Ammon's horn (tissue), 1 donor: ENCODE measurements around the gene UBAC1.

Experiments used
- DNase-seq: peaks from one replicate; pipeline ENCODE4 v3.0.0-alpha.2; 2016; ENCODE audit warnings: low spot score

The UBAC1 gene

DNA sequence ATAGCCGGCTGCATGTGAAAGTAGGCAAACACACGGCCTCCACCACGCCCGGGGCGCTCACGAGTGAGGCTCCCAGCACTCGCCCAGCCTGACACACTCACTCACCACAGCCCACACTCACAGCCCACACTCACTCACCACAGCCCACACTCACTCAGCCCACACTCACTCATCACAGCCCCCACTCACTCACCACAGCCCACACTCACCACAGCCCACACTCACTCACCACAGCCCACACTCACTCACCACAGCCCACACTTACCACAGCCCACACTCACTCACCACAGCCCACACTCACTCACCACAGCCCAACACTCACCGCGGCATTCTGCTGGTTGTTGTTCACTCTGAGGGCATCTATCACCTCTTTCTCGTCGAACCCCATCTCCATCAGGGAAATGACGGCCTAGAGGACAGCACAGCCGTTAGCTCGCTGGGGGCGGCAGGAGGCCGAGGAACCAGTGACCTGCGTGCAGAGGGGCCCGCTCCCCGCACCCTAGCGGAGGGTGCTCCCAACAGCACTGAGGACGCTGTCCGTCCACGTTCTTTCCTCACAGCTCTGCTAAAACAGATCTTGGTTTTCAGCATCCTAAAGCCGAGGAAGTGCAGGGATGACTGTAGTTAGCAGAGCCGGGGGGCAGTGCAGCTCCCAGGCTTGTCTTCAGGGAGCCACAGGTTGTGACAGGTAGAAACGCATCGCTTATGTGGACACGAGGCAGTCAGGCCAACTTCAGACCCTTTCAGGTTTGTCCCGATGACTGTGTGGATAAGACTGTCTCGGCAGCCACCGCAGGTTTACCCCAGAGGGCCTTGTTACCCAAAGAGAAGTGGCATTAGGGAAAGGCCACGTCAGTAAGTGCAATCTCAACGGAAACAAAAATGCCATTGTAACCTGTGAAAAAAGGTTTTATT is 21.6 kb downstream of the UBAC1 start:
- no peak for DNase-seq

DNA sequence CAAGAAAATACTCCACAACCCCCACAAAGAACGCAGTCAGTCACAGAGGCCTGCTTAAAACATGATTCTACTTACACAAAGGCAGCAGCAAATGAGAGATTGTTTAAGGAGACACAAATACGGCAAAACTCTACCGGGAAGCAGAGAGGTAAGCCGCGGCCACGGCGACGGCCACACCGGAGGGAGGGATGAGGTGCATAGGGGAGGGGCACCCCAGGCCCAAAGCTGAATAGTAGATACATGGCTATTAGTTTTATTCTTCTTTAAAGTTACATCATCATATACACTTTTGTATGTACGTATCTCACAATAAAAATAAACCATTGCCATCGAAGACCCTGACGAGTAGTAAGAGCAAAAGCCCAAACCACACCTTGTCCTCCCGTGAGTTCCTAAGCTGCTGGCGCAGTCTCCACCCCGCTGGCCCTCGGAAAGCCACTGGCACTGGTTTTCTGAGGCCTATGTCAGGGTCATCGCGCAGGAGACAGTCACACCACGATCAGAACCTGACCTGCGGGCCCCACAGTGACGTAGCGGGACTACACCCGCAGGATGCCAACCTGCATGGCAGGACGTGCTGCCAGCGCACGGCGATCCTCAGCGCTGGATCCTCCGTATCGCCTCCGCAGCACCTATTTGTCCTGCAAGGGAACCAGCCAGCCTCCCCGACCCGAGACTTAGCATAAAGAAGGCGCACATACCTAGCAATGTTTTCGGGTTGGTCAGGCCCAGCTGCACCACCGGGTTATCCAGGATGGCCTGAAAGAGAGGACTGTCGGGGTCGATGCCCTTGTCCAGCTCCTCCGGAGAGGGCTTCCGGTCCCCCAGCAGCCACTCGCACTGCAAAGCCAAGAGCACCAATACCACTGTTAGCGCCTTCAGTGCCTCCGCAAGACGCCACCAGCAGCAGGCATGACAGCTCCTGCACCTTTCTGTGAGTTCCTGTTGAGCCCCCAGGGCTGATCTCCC is 23.4 kb downstream of the UBAC1 start:
- DNase-seq: no peak

DNA sequence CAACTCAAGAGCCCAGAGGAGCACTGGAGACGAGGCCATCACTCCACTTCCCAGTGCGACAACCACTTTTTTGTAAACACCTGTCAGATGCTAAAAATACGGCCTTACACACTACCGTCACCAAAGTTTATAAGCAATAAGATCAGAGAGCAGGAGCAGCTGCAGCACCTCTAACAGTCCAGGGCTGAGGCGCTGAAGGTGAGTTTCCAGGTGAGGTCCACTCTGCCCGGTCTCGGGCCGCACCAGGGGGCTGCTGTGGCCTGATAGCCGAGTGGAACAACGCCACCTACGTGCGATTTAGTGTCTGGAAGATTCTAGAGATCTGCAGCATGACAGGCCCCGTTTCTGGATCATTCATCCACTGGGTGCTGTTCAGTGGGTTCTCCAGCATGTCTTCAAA is 28.1 kb downstream of the UBAC1 start:
- DNase-seq: no peak

DNA sequence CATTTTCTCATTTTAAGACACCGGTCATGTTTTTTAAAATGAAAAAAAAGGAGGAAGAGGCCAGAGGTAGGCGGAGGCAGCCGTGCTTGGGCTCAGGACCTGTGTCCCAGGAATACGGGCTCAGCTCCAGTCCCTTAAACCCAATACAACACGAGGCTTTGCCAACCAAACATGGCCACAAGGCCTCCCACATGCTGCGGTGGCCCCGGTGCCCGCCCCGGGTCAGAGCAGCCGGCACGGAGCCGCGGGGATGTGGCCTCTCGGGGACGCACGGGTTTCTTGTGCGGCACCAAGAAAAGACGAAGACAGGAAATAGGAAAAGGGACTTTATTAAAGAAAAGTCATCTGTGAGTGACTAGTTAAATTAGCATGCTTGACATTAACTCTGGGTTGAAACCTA is 28.5 kb downstream of the UBAC1 start:
- DNase-seq: no peak

DNA sequence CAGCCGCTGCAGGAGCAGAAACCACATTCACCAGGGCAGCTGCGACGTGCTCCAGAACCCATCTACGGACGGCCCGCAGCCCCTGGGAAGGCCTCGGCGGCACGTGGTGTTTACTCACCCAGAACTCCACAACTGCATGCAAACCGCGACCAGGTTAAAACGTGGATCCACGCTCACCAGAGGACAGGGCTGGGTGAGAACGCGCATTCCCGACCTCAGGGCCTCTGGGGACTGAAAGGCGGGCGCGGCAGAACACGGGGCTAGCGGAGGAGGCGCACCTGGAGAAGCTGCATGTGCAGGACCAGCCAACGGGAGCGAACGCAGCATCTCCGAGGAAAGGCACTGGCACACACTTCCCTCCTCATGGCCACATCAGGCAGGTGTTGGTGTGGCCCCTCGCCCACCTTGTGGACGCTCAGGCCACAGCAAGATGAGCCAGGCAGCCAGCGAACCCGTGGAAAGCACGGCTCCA is 29.8 kb downstream of the UBAC1 start:
- DNase-seq: no peak

DNA sequence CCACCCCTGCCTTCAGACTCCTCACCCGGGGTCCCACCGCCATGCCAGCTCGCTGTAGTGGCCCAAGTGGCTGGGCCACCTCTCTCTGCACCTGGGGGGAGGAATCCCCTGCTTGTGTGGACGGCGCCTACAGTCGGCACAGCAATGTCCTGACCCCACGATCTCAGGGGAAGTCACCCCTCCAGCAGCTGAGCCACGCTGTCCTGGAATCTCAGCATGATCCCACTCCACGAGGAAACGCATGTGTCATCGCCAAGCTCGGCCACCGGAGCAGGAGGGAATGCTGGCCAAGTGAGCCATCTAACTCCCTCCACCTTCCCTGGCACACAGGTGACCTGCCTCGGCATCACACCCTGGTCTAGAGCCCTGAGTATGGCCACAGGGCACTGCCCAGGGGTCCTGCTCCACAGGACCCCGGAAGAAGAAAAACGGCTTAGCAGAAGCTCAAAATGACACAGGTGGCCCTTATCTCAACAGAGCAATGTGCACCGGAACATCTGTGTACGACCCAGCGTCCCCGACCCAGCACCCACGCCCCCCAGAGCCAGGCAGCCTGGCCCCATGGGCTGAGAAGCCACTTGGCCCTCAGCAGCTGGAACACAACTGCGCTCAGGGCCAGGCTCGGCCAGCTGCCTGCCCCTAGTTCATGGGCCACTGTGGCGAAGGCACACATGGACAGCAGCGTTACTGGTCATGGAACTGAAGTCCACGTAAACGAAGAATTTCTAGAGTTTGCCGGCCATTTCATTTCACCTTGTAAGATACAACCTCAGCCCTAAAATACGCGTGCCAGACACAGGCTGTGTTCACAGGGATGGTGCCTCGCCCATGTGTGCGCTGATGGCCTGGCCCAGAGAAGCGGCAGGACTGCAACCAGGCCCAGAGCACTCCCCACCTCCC is 30.5 kb downstream of the UBAC1 start:
- DNase-seq: no peak

DNA sequence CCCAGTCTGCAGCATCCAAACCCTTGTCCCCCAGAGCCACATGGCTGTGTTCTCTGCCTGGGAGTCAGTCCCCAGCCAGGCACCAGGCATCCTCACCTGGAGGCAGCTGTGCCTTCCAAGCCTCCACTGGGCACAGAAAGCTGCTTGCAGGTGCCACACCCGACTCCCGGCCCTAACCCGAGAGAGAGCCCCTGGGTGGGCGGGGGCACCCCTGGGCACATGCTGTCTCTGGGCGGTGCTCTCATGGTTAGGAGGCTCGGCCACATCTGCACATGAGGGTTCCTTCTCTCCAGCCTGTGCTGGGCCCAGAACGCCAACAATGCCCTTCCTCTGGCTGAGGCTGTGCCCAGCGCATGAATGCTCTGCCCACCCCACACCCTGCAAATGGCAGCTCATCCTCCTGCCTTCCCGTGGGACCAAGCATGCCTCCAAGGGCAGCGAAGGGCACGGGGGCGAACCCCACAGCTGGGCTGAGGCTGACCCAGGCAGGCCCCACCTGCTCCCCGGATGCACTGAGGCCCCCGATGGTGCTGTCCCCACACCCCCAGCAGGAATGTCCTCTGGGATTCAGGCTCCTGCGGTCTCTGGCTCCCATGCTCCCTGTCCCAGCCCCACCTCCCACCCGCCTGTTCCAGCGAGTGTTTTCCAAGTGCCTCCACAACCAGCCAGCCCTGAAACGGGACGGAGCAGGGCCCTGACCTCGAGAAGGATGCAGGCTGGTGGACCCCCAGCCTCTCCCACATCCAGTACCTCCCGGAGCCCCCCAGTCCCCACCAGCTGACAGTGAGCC is 31.3 kb downstream of the UBAC1 start:
- no peak for DNase-seq

DNA sequence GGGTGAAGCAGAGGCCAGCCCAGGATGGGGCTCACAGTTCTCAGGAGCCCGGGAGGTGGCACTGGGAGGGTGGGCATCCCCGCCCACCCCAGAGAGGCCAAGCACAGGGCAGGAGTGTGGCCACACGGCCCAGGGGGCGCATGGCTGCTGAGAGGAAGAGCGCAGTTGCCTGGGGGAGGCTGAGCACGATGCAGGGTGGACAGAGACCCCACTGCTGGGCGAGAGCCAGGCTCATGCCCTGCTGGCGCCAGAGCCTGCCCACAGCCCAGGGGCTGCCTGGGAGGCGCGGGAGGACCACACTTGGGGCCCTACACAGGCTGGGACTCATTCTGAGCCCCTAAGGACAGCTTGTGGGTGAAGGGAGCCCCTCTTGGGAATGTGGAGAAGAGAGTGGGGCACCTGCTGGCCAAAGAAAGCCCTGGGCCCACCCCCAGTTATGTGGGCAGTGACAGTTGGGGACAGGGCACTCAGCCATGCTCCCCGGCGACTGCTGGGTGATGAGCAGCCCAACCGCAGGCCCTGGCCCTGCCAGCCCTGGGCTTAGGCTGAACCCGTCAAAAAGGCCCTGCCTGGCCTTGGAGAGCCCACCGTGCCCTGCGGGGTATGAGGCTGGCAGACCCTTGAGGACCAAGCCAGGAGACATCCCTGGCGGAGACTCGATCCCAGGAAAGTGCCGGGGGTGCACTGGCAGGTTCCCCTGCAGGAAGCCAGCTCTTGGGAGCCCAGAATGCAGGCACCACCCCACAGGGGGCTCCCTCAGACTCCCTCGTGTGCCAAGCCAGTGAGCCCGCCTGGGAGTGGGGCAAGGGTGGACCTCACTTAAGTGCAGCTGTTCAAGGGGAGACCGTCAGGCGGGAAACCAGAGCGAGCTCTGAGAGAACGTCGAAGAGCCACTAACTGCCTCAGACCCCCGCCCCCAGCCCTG is 32.2 kb downstream of the UBAC1 start:
- DNase-seq: no peak

DNA sequence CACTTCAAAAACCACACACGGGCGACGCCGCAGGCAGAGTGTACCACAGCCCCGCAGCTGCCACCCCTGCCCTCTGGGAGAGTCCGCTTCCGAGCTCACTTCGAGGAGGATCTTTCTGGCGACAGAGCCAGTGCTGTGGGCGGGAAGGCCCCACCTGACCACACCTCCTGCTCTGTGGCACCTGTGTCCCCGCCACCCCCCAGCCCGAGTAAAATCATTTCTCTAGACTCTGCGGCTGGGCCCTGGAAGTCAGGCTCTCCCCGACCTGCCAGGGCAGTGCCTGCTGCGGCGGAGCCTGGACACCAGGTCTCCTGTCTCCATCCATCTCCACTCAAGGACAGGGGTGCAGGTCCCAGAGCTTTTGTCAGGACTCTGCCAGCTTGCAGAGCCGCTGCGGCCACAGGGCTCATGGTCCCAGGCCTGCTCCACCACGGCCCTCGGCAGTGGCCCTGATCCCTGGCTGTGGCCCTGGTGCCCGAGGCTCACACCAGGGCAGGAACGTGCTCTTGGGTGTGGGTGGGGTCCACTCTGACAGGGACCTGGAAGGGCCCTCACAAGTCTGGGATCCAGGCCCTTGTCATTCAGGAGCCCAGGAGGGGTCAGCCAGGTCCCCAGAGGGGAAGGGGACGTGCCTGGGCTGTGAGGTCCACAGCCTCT is 33.0 kb downstream of the UBAC1 start:
- no peak for DNase-seq

DNA sequence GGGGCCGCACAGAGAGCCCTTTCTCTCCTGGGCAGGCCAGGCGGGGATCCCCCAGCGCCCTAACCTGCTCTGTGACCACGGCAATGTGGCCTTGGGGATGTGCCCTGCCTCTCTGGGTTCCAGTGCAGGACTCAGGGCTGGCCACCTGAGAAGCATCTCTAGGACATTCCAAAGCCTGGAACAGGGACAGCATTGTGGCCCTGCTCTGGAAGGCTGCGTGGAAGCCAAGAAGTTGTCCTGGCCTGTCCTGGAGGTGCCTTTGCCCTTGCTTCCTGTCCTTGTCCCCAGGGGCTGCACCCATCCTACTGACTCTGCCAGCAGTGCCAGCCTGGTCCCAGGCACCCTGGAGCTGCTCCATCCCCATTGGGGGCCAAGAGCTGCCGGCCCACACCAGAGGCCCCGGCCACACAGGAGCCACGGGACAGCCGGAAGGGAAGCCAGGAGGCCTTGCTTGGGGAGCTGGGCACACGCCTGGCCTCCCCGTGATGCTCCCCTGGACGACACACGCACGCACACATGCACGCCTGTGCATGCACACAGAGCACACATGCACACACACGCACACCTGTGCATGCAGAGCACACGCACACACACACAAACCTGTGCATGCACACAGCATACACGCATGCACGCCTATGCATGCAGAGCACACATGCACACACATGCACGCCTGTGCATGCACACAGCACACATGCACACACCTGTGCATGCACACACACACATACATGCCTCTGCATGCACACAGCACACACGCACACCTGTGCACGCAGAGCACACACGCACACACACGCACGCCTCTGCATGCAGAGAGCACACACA is 33.8 kb downstream of the UBAC1 start:
- DNase-seq: no peak

DNA sequence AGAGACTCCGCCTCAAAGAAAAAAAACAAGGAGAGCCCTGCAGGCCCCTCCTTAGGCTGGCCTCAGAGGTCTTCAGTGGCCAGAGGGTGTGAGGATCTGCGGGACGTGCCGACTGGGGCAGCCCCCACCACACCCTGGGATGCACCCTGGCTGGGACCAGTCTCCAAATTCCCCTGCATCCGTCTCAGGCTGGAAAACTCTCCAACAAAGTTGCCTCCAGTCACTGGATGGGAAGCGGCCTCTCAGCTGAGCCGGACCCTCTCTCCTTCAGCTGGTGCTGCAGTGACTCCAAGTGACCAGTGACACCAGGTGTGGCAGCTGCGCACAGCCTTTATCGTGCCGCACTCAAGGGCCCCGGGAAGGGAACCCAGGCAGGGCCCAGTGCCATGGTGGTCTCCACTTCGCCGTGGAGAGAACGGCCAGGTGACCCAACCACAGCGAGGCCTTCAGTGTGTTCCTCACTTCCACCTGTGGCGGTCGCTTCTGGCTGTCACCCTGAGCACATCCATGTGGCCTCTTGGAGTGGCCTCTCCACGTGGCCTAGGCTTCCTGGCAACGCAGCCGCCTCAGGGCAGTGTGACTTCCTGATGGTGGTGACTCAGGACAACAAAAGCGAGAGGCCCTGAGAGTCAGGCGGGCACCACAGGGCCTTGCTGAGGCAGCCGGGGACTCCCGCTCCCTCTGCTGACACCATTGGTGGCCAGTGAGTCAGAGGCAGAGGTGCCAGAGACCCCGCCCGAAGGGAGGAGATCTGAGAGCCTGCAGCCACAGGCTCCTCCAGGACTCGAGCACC is 34.6 kb downstream of the UBAC1 start:
- no peak for DNase-seq

DNA sequence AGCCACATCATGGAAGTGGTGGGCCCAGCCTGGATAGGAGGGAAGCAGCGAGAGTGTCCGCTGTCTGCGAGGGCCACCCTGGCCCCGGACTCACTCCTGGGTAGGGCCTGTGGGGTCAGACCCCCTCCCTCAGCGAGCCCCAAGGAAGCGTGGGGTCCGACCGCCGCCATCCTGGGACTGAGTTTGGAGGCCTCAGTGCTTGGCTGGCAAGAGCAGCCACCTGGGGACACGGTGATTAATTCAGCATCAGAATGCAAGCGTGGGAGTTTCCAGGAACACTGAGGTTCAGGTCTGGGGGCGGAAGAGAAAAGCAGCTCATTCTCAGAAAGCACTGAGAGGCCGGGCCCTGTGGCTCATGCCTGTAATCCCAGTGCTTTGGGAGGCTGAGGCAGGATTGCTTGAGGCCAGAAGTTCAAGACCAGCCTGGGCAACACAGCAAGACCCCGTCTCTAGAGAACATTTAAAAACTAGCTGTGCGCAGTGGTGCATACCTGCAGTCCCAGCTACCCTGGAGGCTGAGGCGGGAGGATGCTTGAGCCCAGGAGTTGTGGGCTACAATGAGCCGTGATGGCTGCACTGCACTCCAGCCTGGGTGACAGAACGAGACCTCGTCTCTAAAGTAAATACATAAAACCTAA is 35.6 kb downstream of the UBAC1 start:
- peak; percentile 38 for DNase-seq

DNA sequence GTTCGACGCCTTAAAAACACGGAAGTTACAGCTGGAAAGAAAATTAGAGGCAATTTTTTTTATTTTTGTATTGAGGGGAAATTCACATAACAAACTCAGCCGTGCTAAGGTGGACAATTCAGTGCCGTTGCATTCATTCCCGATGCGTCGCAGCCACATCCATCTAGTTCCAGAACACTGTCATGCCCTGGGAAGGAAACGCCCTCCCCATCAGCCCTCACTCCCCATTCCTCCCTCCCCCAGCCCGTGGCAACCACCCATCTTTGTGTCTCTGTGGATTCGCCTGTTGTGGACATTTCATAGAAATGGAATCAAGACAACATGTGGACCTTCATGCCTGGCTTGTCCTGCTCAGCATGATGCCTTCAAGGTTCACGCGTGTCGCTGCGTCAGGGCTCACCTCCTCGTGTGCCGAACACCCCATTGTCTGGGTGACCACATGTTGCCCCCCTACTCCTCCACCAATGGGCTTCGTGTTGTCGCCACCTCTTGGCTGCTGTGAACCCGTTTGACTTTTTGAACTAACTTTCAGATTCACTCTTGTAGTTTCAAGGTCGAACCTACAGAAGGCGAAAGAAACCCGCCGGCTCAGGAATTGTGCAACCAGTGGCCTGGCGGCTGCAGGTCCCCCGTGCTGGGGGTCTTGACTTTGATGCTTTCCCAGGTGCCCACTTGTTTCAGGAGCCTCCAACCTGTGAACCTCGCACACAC is 36.4 kb downstream of the UBAC1 start:
- no peak for DNase-seq

DNA sequence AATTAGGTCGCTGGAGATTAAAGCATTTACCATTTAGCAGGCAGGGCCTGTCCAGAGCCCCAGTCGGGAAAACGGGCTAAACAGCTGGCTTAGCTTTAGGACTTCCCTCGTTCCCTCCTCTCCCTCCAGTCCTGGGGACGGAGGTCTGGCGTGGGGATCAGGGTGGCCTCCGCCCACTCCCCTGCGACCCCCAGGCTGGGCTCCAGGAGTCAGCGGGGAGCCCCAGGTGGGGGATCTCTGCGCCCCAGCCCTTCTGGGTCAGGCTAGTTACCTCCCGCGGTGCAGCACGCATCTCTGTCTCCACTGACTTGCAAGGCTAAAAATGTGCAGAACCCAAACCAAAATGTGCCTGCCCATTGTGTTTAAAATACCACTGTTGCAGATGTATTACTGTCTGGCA is 37.7 kb downstream of the UBAC1 start:
- no peak for DNase-seq

DNA sequence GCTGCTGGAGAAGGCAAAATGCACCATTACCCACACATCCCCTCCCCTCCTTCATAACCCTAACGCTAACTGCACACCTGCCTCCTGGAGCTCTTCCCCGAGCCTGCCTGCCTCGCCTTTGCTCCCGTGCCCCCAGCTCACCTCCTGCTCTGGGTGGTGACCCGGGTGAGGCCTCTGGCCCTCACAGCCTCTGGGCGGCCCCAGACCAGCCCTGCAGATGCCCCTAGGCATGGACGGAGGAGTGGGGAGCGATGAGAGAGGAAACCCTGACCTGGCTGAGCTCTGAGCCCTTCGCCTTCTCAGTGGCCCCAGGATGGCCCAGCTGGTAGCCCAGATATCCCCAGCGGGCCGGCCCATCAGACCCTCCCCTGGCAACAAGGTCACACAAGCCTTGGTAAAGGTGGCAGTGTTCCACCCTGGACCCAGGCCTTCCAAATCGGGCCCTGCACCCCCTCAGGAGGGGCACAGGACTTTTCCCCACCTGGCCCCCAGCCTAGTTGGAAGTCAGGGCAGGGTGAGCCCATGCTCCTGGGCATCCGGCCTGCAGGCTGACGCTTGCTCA is 39.3 kb downstream of the UBAC1 start:
- no peak for DNase-seq

DNA sequence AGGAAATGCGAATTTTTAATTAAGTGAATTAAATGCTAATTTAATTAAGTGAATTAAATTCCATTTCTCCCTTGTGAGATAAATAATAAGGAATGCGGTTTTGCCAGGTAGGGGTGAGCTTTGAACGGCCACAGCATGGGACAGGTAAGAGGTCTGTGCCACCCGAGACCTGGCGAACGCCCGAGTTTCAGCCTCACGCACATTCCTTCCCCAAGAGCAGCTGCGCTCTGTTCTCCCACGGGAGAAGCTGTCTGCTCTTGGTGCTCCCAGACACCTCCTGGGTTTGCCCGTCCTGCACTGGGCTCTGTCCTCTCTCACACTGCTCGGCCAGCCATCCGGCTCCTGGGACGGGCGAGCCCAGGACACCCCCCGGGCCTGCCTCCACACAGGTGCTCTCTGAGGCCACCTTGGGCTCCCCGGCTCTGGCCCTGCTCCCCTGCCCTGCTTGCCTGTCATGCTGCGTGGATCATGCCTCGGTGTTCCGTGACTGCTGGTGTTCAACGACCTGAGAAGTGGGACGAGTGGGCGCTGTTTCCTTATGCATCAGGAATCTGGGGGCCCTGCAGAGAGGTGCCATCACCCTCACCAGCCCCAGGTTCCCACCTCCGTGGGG is 40.1 kb downstream of the UBAC1 start:
- DNase-seq: no peak
